Activated CD4-positive, alpha-beta T cell treated with anti-CD3 and anti-CD28 coated beads, Interleukin-2, amount 50 U/mL, for 16 hours (primary cell): ENCODE data around the gene ARHGAP6.
A peak's percentile ranks its signal among the peaks of the same experiment; 100 is the strongest.
"Not testable (repeated sequence)": the region's sequence is repeated elsewhere in the genome, so short reads cannot be mapped to it uniquely, and the experiment has no call there.

ENCODE experiments used
- DNase-seq: peaks from one replicate; pipeline ENCODE4 v3.0.0-alpha.2; 2020

ARHGAP6 gene

GRCh38 chrX:11641349-11642065, 24.2 kb downstream of the ARHGAP6 start:
- no peak for DNase-seq

DNA sequence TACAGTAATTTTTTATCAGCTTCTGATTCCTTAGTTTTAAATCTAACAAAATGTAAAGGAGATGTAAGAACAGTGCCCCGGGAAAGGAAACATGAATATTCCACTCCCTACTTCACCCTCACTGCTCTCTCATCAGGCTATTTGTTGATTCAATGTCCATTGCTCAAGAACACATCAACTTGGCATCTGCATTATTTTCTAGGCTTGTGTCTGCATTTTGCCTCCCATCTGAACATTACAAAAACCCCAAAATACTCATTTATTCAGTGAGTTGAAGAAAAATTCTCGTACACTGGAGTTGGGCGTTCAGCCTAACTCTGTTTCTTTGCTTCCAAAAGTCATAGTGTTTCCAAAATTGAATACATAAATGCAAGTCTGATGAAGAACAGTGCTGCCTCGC, 25.6 kb downstream of the ARHGAP6 start:
- no peak for DNase-seq

GRCh38 chrX:11632732-11633131, 33.0 kb downstream of the ARHGAP6 start:
- DNase-seq = no peak

- no peak for DNase-seq
Measured at GRCh38 chrX:11629593-11630211, 36.0 kb downstream of the ARHGAP6 start.

GRCh38 chrX:11628399-11628798, 37.3 kb downstream of the ARHGAP6 start:
- DNase-seq = no peak

GRCh38 chrX:11626351-11626750, 39.4 kb downstream of the ARHGAP6 start:
- DNase-seq = no peak

GRCh38 chrX:11619441-11619840, 46.3 kb downstream of the ARHGAP6 start:
- no peak for DNase-seq

DNA sequence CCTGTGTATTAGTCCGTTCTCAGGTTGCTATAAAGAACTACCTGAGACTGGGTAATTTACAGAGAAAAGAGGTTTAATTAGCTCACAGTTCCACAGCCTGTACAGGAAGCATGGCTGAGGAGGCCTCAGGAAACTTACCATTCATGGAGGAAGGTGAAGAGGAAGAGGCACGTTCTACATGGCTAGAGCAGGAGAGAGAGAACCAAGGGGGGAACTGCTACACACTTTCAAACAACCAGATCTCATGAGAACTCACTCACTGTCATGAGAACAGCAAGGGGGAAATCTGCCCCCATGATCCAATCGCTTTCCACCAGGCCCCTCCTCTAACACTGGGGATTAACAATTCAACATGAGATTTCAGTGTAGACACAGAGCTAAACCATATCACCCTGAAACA, 51.5 kb downstream of the ARHGAP6 start:
- DNase-seq = not testable (repeated sequence)

DNA sequence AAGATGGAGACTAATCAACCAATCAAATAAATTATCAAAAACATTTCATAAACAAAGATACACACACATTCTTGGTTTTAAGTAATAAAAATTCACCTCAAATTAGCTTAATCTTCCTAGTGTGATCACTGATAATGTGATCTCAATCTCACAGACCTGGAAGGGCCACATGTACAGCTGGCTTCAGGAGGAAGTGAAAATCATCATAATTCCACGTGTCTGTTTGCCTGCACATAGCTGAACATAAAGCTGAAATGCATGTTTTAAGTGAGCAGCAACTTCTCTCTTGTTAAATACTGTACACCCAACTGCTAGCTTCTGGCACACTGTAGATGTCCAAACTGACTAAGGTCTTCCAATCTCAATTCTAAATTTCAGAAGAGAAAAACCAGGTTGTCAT, 53.8 kb downstream of the ARHGAP6 start:
- DNase-seq = no peak

DNA sequence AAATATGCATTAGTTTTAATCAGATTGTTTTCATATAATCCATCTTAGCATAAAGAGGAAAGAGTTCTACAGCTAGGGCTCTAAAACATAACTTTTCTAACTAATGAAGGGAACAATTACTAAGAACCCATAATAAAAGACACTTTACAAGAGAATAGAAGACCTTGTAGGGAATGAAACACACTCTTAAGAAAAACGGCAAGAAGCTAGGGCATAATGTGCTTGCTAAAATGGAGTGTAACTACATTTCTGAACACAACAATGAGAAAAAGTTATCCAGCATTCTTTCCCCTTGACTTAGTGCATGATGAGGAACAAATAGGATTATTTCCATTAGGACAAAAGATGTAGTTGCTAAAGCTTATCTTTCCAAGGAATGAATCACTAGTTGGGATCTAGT, 54.6 kb downstream of the ARHGAP6 start:
- no peak for DNase-seq

GRCh38 chrX:11609109-11609508, 56.6 kb downstream of the ARHGAP6 start:
- no peak for DNase-seq

GRCh38 chrX:11606408-11606807, 59.3 kb downstream of the ARHGAP6 start:
- DNase-seq = no peak

DNA sequence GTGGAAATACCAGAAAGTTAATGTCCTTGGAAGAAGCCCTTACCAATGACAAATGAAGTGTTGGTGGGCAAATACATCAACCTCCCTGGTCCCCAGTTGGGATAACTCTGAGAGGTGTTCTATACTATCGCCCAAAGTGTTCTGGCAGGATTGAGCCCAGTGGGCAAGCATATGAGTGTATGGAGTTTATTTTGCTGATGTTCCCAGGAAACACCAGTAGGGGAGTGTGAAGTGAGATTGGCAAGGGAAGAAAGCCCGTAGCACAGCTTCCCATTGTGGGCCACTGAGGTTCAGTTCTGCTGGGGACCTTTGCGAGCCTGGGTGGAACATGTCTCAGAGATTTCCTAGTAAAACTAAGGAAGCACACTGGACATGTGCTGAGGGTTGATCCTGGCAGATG, 65.1 kb downstream of the ARHGAP6 start:
- DNase-seq = no peak

- no peak for DNase-seq
Measured at GRCh38 chrX:11597479-11597878, 68.2 kb downstream of the ARHGAP6 start.

DNA sequence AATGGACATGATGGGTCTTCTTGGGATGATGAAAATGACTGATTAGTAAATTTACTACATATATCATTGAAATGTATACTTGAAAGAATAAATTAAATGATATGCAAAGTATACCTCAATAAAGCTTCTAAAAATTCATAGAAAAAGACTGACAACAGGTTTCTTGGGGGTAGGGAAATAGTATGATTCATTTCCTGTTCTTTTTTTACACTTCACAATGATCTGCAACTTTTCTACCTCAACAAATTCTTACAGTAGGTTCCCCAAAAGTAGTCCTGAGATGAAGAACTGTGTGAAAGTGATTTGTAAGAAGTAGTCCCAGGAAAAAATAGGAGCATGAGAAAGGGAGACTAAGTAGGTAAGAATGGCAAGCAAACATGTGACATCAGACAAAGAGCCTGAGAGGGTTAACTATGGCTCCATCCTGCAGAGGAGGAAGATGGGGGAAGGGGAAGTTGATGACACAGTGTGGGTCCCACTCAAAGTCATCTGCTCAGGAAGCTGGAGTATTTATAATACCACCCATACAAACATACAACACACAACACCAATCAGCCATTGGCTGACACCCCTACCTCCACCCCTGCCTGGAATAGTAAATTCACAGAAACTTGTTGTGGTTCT, 73.9 kb downstream of the ARHGAP6 start:
- DNase-seq = peak; percentile 12

DNA sequence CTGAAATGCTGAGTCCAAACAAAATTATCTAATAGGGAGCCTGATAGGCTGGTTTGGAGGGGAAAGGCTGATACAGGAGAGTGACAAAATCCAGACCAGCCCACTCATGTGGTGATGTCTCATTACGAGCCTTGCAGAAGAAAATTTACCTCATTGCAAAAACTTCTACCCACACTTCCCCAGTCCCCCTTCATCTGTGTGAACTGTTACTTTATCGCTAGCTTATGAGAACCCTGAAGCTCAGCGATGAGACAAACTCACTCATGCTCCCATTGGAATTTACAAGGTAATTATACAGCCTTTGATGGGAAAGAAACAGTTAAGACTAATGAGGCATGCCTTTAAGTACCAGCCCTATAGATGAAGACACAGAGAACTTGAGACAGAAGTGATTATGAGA, 76.1 kb downstream of the ARHGAP6 start:
- DNase-seq = no peak

DNA sequence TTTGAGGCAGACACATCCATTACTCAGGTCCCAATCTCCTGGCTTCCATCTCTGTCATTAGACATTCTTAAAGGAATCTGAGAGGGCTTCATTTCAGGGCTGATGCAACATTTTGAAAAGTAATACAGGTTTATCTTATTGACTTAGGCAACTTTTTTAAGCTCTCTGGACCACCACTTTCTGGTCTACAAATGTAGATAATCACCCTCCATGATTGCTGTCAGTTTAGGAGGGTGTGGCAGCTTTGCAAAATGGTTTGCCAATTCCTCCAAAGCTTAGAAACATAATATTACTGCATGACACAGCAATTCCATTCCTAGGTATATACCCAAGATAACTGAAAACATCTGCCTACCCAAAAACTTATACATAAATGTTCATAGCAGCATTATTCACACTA, 77.6 kb downstream of the ARHGAP6 start:
- DNase-seq = no peak

- DNase-seq = no peak
Measured at GRCh38 chrX:11585174-11585573, 80.5 kb downstream of the ARHGAP6 start.

DNA sequence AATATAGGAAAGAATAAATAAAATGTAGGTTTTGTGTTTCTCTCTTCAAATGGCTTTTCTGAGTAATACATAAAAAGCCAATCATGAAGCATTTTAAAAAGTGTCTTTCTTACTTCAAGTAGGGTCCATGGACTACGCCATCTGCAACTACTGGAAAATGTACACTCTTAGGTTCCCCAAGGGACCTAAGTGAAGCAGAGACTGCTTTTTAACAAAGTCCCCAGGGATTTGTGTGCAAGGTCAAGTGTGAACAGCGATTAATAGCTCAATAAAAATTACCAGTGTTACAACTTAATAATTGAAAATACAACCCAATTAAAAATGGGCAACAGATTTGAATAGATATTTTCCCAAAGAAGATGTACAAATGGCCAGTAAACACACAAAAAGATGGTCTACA, 84.9 kb downstream of the ARHGAP6 start:
- no peak for DNase-seq

DNA sequence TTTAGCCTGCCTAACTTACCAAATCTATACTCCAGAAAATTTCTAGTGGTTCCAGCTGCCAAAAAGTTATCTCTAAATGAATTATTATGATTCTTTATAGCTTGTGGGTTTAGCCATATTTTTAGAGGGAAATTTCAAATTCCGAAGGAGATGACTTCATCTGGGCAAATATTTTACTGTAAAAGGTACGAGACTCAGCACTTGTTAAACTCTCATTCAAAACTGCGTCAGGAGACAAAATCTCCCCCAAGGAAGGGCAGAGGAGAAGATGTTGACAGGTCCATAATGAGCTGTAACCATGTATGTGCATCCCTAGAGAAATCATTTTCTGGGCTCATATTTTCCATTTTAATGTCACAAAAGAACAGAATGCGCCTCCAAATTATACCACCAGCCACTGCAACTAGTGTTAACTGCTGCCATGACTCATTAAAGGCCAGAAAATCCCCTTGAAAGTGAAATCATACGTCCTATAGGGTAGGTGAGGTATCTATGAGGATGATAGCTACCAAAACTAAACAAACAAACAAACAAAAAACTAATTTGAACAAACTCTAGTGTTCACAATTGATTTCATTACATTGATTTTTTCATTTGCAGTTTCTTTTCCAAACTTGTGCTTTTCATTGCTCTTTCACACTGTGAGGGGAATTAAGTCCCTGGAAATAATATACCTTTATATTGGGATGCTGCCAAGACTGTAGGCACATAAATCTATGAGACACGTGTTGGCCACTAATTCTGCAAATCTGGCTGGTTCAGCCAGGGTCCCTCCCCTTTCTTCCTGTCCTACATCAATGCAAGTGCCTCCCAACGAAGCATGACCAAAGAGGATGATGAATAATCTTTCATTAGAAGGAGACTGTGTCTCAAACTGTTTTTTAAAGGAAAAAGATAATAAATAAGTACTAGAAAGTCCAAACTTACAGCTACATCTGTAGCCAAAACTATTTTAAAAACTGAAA, 85.8 kb downstream of the ARHGAP6 start:
- DNase-seq = no peak

GRCh38 chrX:11578301-11578700, 87.4 kb downstream of the ARHGAP6 start:
- DNase-seq = not testable (repeated sequence)

GRCh38 chrX:11577603-11578002, 88.1 kb downstream of the ARHGAP6 start:
- no peak for DNase-seq

GRCh38 chrX:11575332-11575731, 90.4 kb downstream of the ARHGAP6 start:
- DNase-seq = no peak
